Measurements from ENCODE around the gene TNK2.

- TF ChIP-seq POLR2A (IDR thresholded peaks at IDR 0.05; ENCODE audit: low read length) (no peak), GATA1 (IDR thresholded peaks at IDR 0.05; ENCODE audit: low read depth, low read length) (no peak)
Measured at GRCh38 chr3:195885036-195885891, 23.1 kb downstream of the TNK2 start.
